ENCODE measurements around the gene TES. TPM values are rescaled to one million over a fixed set of nuclear protein-coding genes. Genes with fewer than 3 reads are reported as not detected.

Gene TES
- total and polyA plus RNA-seq, 9 of the 15 experiments (the other 6 are each of a cell fraction or from before 2014, with no cell fraction given) = 20.7 to 61.6 (median 53.8) TPM

- Histone ChIP-seq H3K27me3 (ENCODE audit: control insufficient read depth in 2 of 2, insufficient read depth in 2 of 2, low read length in 2 of 2) (no peaks in the 10 kb centered on the region), H2AFZ (ENCODE audit: low read depth, low read length) (no peak overlapping the region), H3K4me3 (no peak overlapping the region), H4K20me1 (replicated peaks; ENCODE audit: control insufficient read depth, insufficient read depth, low read length) (peaks cover 9% of the 10 kb centered on the region), H3K4me1 (replicated peaks in 1 of 2; ENCODE audit: control insufficient read depth in 2 of 2, insufficient read depth in 2 of 2, low read length in 2 of 2) (peaks cover 0 to 18% of the 10 kb centered on the region in 2 experiments; a peak in 3 of 5 replicates), H3K9ac (ENCODE audit: insufficient read depth in 1 of 2, low read depth in 2 of 2, low read length in 2 of 2) (no peak overlapping the region), H3K4me2 (ENCODE audit: insufficient read depth, low read length) (no peak overlapping the region), H3K9me1 (ENCODE audit: control insufficient read depth, insufficient read depth, low read length) (no peaks in the 10 kb centered on the region), H3K9me3 (replicated peaks; ENCODE audit: control insufficient read depth, insufficient read depth, low read depth, low read length) (no peaks in the 10 kb centered on the region), H3K36me3 (ENCODE audit: control insufficient read depth, insufficient read depth, low read length) (no peaks in the 10 kb centered on the region), H3K27ac (ENCODE audit: extremely low read depth, low read depth, low read length) (no peak overlapping the region), H3K79me2 (ENCODE audit: control insufficient read depth, insufficient read depth, low read length) (peaks cover 57% of the 10 kb centered on the region)
- ATAC-seq = no peak
- intact Hi-C loops (cut with micrococcal nuclease) = no loop called here
- FAIRE-seq = no peak
- ChIA-PET POLR2A (interaction anchor here (0.6 to 1.9 kb wide), 5 partner anchors 8 to 63 kb away, joined by 3 to 10 read pairs (median 4); partner anchors contain the start of gene TES), CTCF (ENCODE audit: low intra/inter-chr PET ratio) (no interaction called here)
- no peak for DNase-seq (ENCODE audit: extremely low read depth in 1 of 4, low spot score in 3 of 4)
- BruUV-seq (replicated peaks) = no TSS peak
- in situ Hi-C loops (cut with MboI) = no loop called here
- TF ChIP-seq MBD1 (CRISPR knock-in tag; IDR thresholded peaks at IDR 0.05) = no peak
- TF ChIP-seq ASH1L (IDR thresholded peaks at IDR 0.05; ENCODE audit: borderline replicate concordance, low read depth, partially characterized antibody) = no peak
- TF ChIP-seq WHSC1 (IDR thresholded peaks at IDR 0.05; ENCODE audit: low read length) = no peak
- no peak for TF ChIP-seq KHSRP (IDR thresholded peaks at IDR 0.05)
- TF ChIP-seq, protein P1, sequence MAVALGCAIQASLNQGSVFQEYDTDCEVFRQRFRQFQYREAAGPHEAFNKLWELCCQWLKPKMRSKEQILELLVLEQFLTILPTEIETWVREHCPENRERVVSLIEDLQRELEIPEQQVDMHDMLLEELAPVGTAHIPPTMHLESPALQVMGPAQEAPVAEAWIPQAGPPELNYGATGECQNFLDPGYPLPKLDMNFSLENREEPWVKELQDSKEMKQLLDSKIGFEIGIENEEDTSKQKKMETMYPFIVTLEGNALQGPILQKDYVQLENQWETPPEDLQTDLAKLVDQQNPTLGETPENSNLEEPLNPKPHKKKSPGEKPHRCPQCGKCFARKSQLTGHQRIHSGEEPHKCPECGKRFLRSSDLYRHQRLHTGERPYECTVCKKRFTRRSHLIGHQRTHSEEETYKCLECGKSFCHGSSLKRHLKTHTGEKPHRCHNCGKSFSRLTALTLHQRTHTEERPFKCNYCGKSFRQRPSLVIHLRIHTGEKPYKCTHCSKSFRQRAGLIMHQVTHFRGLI (CRISPR knock-in tag; IDR thresholded peaks at IDR 0.05) = no peak
- no peak for TF ChIP-seq FOXK2 (conservative IDR thresholded peaks at IDR 0.05 in 1 of 2, IDR thresholded peaks at IDR 0.05 in 1 of 2; ENCODE audit: low read depth in 2 of 2)
- TF ChIP-seq ZNF445 (CRISPR knock-in tag; IDR thresholded peaks at IDR 0.05; ENCODE audit: low read depth) = no peak
- TF ChIP-seq POLR2A (conservative IDR thresholded peaks at IDR 0.05) = no peak
- no peak for TF ChIP-seq ZFP1 (CRISPR knock-in tag; IDR thresholded peaks at IDR 0.05)
- no peak for TF ChIP-seq BHLHE40 (IDR thresholded peaks at IDR 0.05; ENCODE audit: low read length)
These were observed 15.5 kb downstream of the TES start for GRCh38 chr7:116225860-116226259.

All from K562 (cell line).